ENCODE data around the gene PLLP. TPM values are rescaled to one million over a fixed set of nuclear protein-coding genes. Genes with fewer than 3 reads are reported as not detected.

The PLLP gene
- total and polyA plus RNA-seq, 9 of the 15 experiments (the other 6 are each of a cell fraction or from before 2014, with no cell fraction given) = 0.09 to 0.96 (median 0.27) TPM

- no peak for TF ChIP-seq OTX1 (CRISPR knock-in tag; IDR thresholded peaks at IDR 0.05)
- no peak for TF ChIP-seq ESRRB (CRISPR knock-in tag; IDR thresholded peaks at IDR 0.05; ENCODE audit: borderline replicate concordance)
- no peak for TF ChIP-seq ARID3A (IDR thresholded peaks at IDR 0.05; ENCODE audit: borderline replicate concordance, low read depth, low read length)
- TF ChIP-seq SMARCE1 (IDR thresholded peaks at IDR 0.05) = 0 out of 2 replicates have a peak, but pooled peaks have one; percentile 23
- TF ChIP-seq STAG1 (CRISPR knock-in tag; IDR thresholded peaks at IDR 0.05; ENCODE audit: borderline replicate concordance) = no peak
- TF ChIP-seq ELK1 (CRISPR knock-in tag; IDR thresholded peaks at IDR 0.05) = no peak
- TF ChIP-seq MCM5 (IDR thresholded peaks at IDR 0.05; ENCODE audit: low read depth) = no peak
- 0 out of 2 replicates have a peak, but pooled peaks have one; percentile 11 for TF ChIP-seq RAD51 (IDR thresholded peaks at IDR 0.05; ENCODE audit: borderline replicate concordance, low read depth)
- TF ChIP-seq ZNF780A (CRISPR knock-in tag; IDR thresholded peaks at IDR 0.05) = no peak
- TF ChIP-seq TCF7L2 (IDR thresholded peaks at IDR 0.05; ENCODE audit: low read depth, low read length) = no peak
- 0 out of 3 replicates have a peak, but pooled peaks of 1 of the 2 experiments have one; percentile 30 for TF ChIP-seq CBX3 (IDR thresholded peaks at IDR 0.05; ENCODE audit: borderline replicate concordance in 1 of 2, low read length in 2 of 2)
- no peak for TF ChIP-seq NONO (IDR thresholded peaks at IDR 0.05; ENCODE audit: low read depth in 2 of 2, low read length in 1 of 2)
- TF ChIP-seq SRSF7 (optimal IDR thresholded peaks at IDR 0.05; ENCODE audit: low read depth, low read length) = no peak
- no peak for TF ChIP-seq ZNF23 (CRISPR knock-in tag; IDR thresholded peaks at IDR 0.05)
- TF ChIP-seq POU5F1 (IDR thresholded peaks at IDR 0.05; ENCODE audit: borderline replicate concordance, low read depth, low read length, partially characterized antibody) = no peak
- TF ChIP-seq HMG20B (CRISPR knock-in tag; IDR thresholded peaks at IDR 0.05) = no peak
- no peak for TF ChIP-seq XRCC5 (IDR thresholded peaks at IDR 0.05; ENCODE audit: low read depth, low read length)
- TF ChIP-seq HDAC3 (IDR thresholded peaks at IDR 0.05; ENCODE audit: borderline replicate concordance, partially characterized antibody) = peak; percentile 43
- TF ChIP-seq SAP30 (IDR thresholded peaks at IDR 0.05; ENCODE audit: borderline replicate concordance, insufficient read depth, low read depth, low read length, poor library complexity, severe bottlenecking) = no peak
- no peak for TF ChIP-seq NCOA6 (IDR thresholded peaks at IDR 0.05)
Observed at GRCh38 chr16:57244463-57244766, 40.1 kb downstream of the PLLP start (continued).

Measured in K562 (cell line).